Neuron (in vitro differentiated cells): ENCODE results near the gene MS4A4E.
"Not testable (repeated sequence)": the region's sequence is repeated elsewhere in the genome, so short reads cannot be mapped to it uniquely, and the experiment has no call there.

ENCODE experiments used
- H2AFZ ChIP-seq: one replicate; pipeline ENCODE4 v1.6.1; 2013; ENCODE audit warnings: low read depth, mild to moderate bottlenecking, inconsistent platforms, low read length, moderate library complexity
- H3K27me3 ChIP-seq: one replicate; pipeline ENCODE4 v1.6.1; 2013; ENCODE audit warnings: low read length; ENCODE audit not compliant: insufficient read depth
- H3K36me3 ChIP-seq: one replicate; pipeline ENCODE4 v1.6.1; 2013; ENCODE audit warnings: low read length; ENCODE audit not compliant: insufficient read depth
- H3K4me1 ChIP-seq: one replicate; pipeline ENCODE4 v1.6.1; 2013; ENCODE audit warnings: low read length; ENCODE audit not compliant: insufficient read depth
- H3K4me3 ChIP-seq: 2 replicates; pipeline ENCODE4 v1.5.1; 2013; ENCODE audit warnings: mild to moderate bottlenecking, low read length, moderate library complexity
- H3K9me3 ChIP-seq: one replicate; pipeline ENCODE4 v1.6.1; 2013; ENCODE audit warnings: low read length

Gene MS4A4E

GRCh38 chr11:60208146-60208895, 34.6 kb downstream of the MS4A4E start:
- H3K36me3 ChIP-seq = no peaks in the 10 kb centered on the region
- no peaks in the 10 kb centered on the region for H3K27me3 ChIP-seq
- no peak overlapping the region for H2AFZ ChIP-seq
- no peaks in the 10 kb centered on the region for H3K9me3 ChIP-seq
- H3K4me3 ChIP-seq = no peak overlapping the region
- H3K4me1 ChIP-seq = peaks cover 10% of the 10 kb centered on the region

- Histone ChIP-seq H3K4me3 (no peak overlapping the region), H3K4me1 (peaks cover 10% of the 10 kb centered on the region), H3K9me3 (no peaks in the 10 kb centered on the region), H3K36me3 (no peaks in the 10 kb centered on the region), H2AFZ (no peak overlapping the region), H3K27me3 (no peaks in the 10 kb centered on the region)
Measured at GRCh38 chr11:60206616-60207015, 36.3 kb downstream of the MS4A4E start.

- Histone ChIP-seq H3K9me3 (no peaks in the 10 kb centered on the region), H3K27me3 (no peaks in the 10 kb centered on the region), H3K36me3 (no peaks in the 10 kb centered on the region), H2AFZ (no peak overlapping the region), H3K4me3 (no peak overlapping the region), H3K4me1 (peaks cover 10% of the 10 kb centered on the region)
Measured at GRCh38 chr11:60204922-60205321, 38.0 kb downstream of the MS4A4E start.

- H2AFZ ChIP-seq, H3K9me3 ChIP-seq, H3K27me3 ChIP-seq, H3K36me3 ChIP-seq, H3K4me1 ChIP-seq, H3K4me3 ChIP-seq: not testable (repeated sequence)
Measured at GRCh38 chr11:60201334-60201733, 41.6 kb downstream of the MS4A4E start.

- H3K27me3 ChIP-seq = no peaks in the 10 kb centered on the region
- H3K9me3 ChIP-seq = no peaks in the 10 kb centered on the region
- H2AFZ ChIP-seq = no peak overlapping the region
- no peaks in the 10 kb centered on the region for H3K36me3 ChIP-seq
- H3K4me3 ChIP-seq = no peak overlapping the region
- no peaks in the 10 kb centered on the region for H3K4me1 ChIP-seq
Measured at GRCh38 chr11:60197442-60197841, 45.5 kb downstream of the MS4A4E start.

- Histone ChIP-seq H3K4me3 (no peak overlapping the region), H3K4me1 (no peaks in the 10 kb centered on the region), H3K27me3 (no peaks in the 10 kb centered on the region), H3K36me3 (no peaks in the 10 kb centered on the region), H3K9me3 (no peaks in the 10 kb centered on the region), H2AFZ (no peak overlapping the region)
Measured at GRCh38 chr11:60195923-60196368, 47.0 kb downstream of the MS4A4E start.

GRCh38 chr11:60194511-60194910, 48.4 kb downstream of the MS4A4E start:
- Histone ChIP-seq H3K4me3 (no peak overlapping the region), H3K9me3 (no peaks in the 10 kb centered on the region), H3K36me3 (no peaks in the 10 kb centered on the region), H3K4me1 (no peaks in the 10 kb centered on the region), H2AFZ (no peak overlapping the region), H3K27me3 (no peaks in the 10 kb centered on the region)

GRCh38 chr11:60193687-60194433, 49.1 kb downstream of the MS4A4E start:
- Histone ChIP-seq H3K4me1 (no peaks in the 10 kb centered on the region), H3K27me3 (no peaks in the 10 kb centered on the region), H3K36me3 (no peaks in the 10 kb centered on the region), H3K4me3 (no peak overlapping the region), H2AFZ (no peak overlapping the region), H3K9me3 (no peaks in the 10 kb centered on the region)

GRCh38 chr11:60192564-60192963, 50.4 kb downstream of the MS4A4E start:
- H3K27me3 ChIP-seq, H2AFZ ChIP-seq, H3K4me1 ChIP-seq, H3K36me3 ChIP-seq, H3K4me3 ChIP-seq, H3K9me3 ChIP-seq: not testable (repeated sequence)

- H3K36me3 ChIP-seq, H3K4me1 ChIP-seq, H3K9me3 ChIP-seq, H3K27me3 ChIP-seq, H2AFZ ChIP-seq, H3K4me3 ChIP-seq: not testable (repeated sequence)
Measured at GRCh38 chr11:60188481-60188880, 54.5 kb downstream of the MS4A4E start.

GRCh38 chr11:60186128-60186527, 56.8 kb downstream of the MS4A4E start:
- H3K4me1 ChIP-seq, H3K36me3 ChIP-seq, H3K4me3 ChIP-seq, H3K27me3 ChIP-seq, H2AFZ ChIP-seq, H3K9me3 ChIP-seq: not testable (repeated sequence)

GRCh38 chr11:60185512-60185827, 57.5 kb downstream of the MS4A4E start:
- H3K9me3 ChIP-seq, H2AFZ ChIP-seq, H3K4me1 ChIP-seq, H3K36me3 ChIP-seq, H3K27me3 ChIP-seq, H3K4me3 ChIP-seq: not testable (repeated sequence)

GRCh38 chr11:60184824-60185511, 58.0 kb downstream of the MS4A4E start:
- Histone ChIP-seq H3K4me3 (no peak overlapping the region), H3K27me3 (peaks cover 6% of the 10 kb centered on the region), H3K4me1 (no peaks in the 10 kb centered on the region), H3K9me3 (no peaks in the 10 kb centered on the region), H2AFZ (no peak overlapping the region), H3K36me3 (no peaks in the 10 kb centered on the region)
